Type B pancreatic cell (in vitro differentiated cells): ENCODE measurements around the gene KAZN. TPM values are rescaled to one million over a fixed set of nuclear protein-coding genes. Genes with fewer than 3 reads are reported as not detected.
A peak's percentile ranks its signal among the peaks of the same experiment; 100 is the strongest.

Experiments
- DNase-seq: peaks from one replicate; pipeline ENCODE4 v3.0.0; 2021; ENCODE audit warnings: mixed read lengths; ENCODE audit not compliant: unreplicated experiment; ENCODE audit errors: extremely low spot score
- H3K27ac Mint-ChIP-seq: 2 replicates; pipeline ENCODE4 v1.8.0; 2021; ENCODE audit warnings: mild to moderate bottlenecking, mixed read lengths
- H3K27me3 Mint-ChIP-seq: 2 replicates; pipeline ENCODE4 v1.8.0; 2021; ENCODE audit warnings: mixed read lengths
- H3K36me3 Mint-ChIP-seq: 2 replicates; pipeline ENCODE4 v1.8.0; 2021; ENCODE audit warnings: mixed read lengths
- H3K4me1 Mint-ChIP-seq: one replicate; pipeline ENCODE4 v1.8.0; 2021; ENCODE audit warnings: mixed read lengths; ENCODE audit not compliant: unreplicated experiment
- H3K4me3 Mint-ChIP-seq: 2 replicates; pipeline ENCODE4 v1.8.0; 2021; ENCODE audit warnings: mild to moderate bottlenecking, mixed read lengths
- H3K9me3 Mint-ChIP-seq: 2 replicates; pipeline ENCODE4 v1.8.0; 2021; ENCODE audit warnings: mixed read lengths
- CTCF ChIP-seq: fragments of 200-600 bp; sonication (generic); conservative IDR thresholded peaks from 2 replicates; pipeline ENCODE4 v1.5.0; 2021; ENCODE audit warnings: antibody characterized with exemption, mild to moderate bottlenecking
- total RNA-seq: library from RNA; stranded (reverse); gene quantifications from 2 replicates; pipeline ENCODE4 v1.2.1, GENCODE V29; 2021; ENCODE audit warnings: low replicate concordance

The KAZN gene
- total RNA-seq, 1 donor from 2014 or later: 33.7 TPM

DNA sequence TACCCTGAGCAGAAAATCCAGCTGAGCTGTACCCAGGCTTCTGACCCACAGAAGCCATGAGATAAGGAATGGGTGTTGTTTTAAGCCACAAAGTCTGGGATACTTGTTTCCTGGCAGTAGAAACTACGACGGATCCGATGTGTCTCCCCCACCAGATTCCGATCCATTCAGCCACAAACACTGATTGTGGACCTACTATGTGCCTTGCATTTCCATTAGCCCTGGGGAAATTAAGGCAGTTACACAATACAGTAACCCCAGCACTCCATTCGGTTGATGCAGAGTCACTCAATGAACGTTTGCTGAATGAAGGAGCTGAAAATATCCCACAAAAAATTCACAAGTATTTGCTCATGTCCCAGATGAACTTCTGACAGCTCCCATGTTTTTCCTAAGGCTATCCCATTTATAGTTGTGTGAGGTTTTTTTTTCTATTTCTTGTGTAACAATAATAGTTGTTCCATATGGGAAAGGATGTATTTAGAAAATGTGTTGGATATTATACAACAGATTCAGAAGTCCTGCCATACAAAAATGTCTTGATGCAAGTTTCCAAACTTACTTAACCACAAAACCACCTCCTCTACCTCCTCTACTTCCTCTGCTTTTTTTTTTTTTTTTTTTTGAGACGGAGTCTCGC, 29.6 kb upstream of the KAZN start:
- no peak for DNase-seq
- Mint-ChIP-seq H3K36me3 (peaks cover 3% of the 10 kb centered on the region), H3K4me1 (no peaks in the 10 kb centered on the region), H3K27me3 (no peaks in the 10 kb centered on the region), H3K4me3 (no peak overlapping the region), H3K9me3 (no peaks in the 10 kb centered on the region), H3K27ac (no peak overlapping the region)
- no peak for TF ChIP-seq CTCF

DNA sequence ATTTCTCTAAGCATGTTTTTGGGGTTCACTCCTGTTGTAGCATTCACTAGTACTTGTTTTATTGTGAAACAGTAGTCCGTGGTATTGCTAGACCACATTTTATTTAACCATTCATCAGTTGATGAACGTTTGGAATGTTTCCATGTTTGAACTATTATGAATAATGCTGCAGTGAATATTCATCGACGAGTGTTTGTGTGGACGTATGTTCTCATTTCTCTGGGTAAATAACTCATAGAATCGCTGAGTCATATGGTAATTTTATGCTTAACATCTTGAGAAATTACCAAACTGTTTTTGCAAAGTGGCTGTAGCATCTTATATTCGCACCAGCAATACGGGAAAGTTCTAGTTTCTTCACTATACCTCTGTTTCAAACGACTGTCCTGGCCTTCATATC, 28.0 kb upstream of the KAZN start:
- Mint-ChIP-seq H3K27me3 (peaks cover 4% of the 10 kb centered on the region), H3K4me1 (no peaks in the 10 kb centered on the region), H3K27ac (no peak overlapping the region), H3K4me3 (no peak overlapping the region), H3K9me3 (no peaks in the 10 kb centered on the region), H3K36me3 (peaks cover 3% of the 10 kb centered on the region)
- TF ChIP-seq CTCF: no peak
- no peak for DNase-seq

GRCh38 chr1:14571810-14572767, 26.4 kb upstream of the KAZN start:
- Mint-ChIP-seq H3K36me3 (no peaks in the 10 kb centered on the region), H3K4me1 (no peaks in the 10 kb centered on the region), H3K9me3 (no peaks in the 10 kb centered on the region), H3K27me3 (peaks cover 4% of the 10 kb centered on the region), H3K27ac (no peak overlapping the region), H3K4me3 (no peak overlapping the region)
- no peak for DNase-seq
- TF ChIP-seq CTCF: peak; percentile 67

DNA sequence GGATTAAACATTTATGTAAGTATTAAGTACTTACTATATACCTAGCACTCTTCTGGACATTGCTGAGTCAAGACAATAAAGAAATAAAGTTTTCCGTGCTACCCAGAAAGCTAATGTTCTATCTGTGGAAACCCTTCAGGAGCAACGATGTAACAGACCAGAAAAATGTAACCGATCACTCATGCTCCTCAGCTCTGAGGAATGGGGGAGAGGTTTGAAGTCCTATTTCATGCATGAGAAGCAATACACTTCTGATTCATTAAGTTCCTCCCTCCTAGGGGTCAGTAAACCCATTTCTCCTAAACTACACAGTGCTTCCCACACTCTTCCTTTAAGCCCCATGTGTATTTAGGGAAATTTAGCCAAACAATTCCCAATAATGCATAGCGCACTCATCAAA, 25.6 kb upstream of the KAZN start:
- Mint-ChIP-seq H3K4me3 (no peak overlapping the region), H3K36me3 (no peaks in the 10 kb centered on the region), H3K27me3 (peaks cover 4% of the 10 kb centered on the region), H3K9me3 (no peaks in the 10 kb centered on the region), H3K4me1 (no peaks in the 10 kb centered on the region), H3K27ac (no peak overlapping the region)
- no peak for DNase-seq
- TF ChIP-seq CTCF: no peak

- Mint-ChIP-seq H3K4me3 (no peak overlapping the region), H3K9me3 (peaks cover 7% of the 10 kb centered on the region), H3K4me1 (no peaks in the 10 kb centered on the region), H3K27me3 (peaks cover 4% of the 10 kb centered on the region), H3K27ac (no peak overlapping the region), H3K36me3 (no peaks in the 10 kb centered on the region)
- DNase-seq: no peak
- no peak for TF ChIP-seq CTCF
Measured at GRCh38 chr1:14576155-14576554, 22.3 kb upstream of the KAZN start.
